Neural cell (in vitro differentiated cells): ENCODE data around the gene BNC2. TPM values are rescaled to one million over a fixed set of nuclear protein-coding genes. Genes with fewer than 3 reads are reported as not detected.

Source experiments
- H2AFZ ChIP-seq: fragments of 200-600, 300-800 bp; sonication (generic), shearing (Covaris generic); 2 replicates; pipeline ENCODE4 v1.6.0; 2014; ENCODE audit warnings: low read depth, mild to moderate bottlenecking, antibody characterized with exemption, low read length, moderate library complexity
- H3F3A ChIP-seq: fragments of 200-600 bp; shearing (Covaris generic); 2 replicates; pipeline ENCODE4 v1.6.1; 2016; ENCODE audit warnings: mild to moderate bottlenecking, moderate library complexity, mixed read lengths, antibody characterized with exemption, low read length; ENCODE audit not compliant: insufficient read depth, poor library complexity, severe bottlenecking
- H3K27ac ChIP-seq: fragments of 200-600, 300-800 bp; sonication (generic), shearing (Covaris generic); 2 replicates; pipeline ENCODE4 v1.5.1; 2014; ENCODE audit warnings: mild to moderate bottlenecking, low read length, moderate library complexity
- H3K27me3 ChIP-seq: fragments of 300-800, 200-600 bp; sonication (generic), shearing (Covaris generic); 2 replicates; pipeline ENCODE4 v1.6.0; 2014; ENCODE audit warnings: mild to moderate bottlenecking, low read depth, low read length, moderate library complexity; ENCODE audit not compliant: insufficient read depth
- H3K36me3 ChIP-seq: fragments of 300-800, 200-600 bp; sonication (generic), shearing (Covaris generic); 2 replicates; pipeline ENCODE4 v1.5.1; 2014; ENCODE audit warnings: mild to moderate bottlenecking, antibody characterized with exemption, low read length, moderate library complexity; ENCODE audit not compliant: insufficient read depth
- H3K4me2 ChIP-seq: fragments of 300-800, 200-600 bp; sonication (generic), shearing (Covaris generic); 2 replicates; pipeline ENCODE4 v1.6.0; 2014; ENCODE audit warnings: mild to moderate bottlenecking, low read length
- H3K4me3 ChIP-seq: fragments of 300-800, 200-600 bp; sonication (generic), shearing (Covaris generic); 2 replicates; pipeline ENCODE4 v1.5.1; 2014; ENCODE audit warnings: mild to moderate bottlenecking, low read length, moderate library complexity
- H3K79me2 ChIP-seq: fragments of 200-600 bp; shearing (Covaris generic); replicated peaks from 2 replicates; pipeline ENCODE4 v1.6.0; 2014; ENCODE audit warnings: mild to moderate bottlenecking, low read length, moderate library complexity; ENCODE audit not compliant: insufficient read depth
- H3K9ac ChIP-seq: fragments of 300-800, 200-600 bp; sonication (generic), shearing (Covaris generic); 2 replicates; pipeline ENCODE4 v1.6.1; 2016; ENCODE audit warnings: mild to moderate bottlenecking, low read length, mixed read lengths
- H3K9me2 ChIP-seq: fragments of 200-600 bp; shearing (Covaris generic); 2 replicates; pipeline ENCODE4 v1.6.1; 2016; ENCODE audit warnings: mild to moderate bottlenecking, low read length, mixed read lengths; ENCODE audit not compliant: insufficient read depth
- H3K9me3 ChIP-seq: fragments of 200-600, 300-800 bp; sonication (generic), shearing (Covaris generic); 2 replicates; pipeline ENCODE4 v1.6.1; 2016; ENCODE audit warnings: mild to moderate bottlenecking, mixed run types, low read length, moderate library complexity, mixed read lengths
- H4K20me1 ChIP-seq: fragments of 200-600 bp; shearing (Covaris generic); 2 replicates; pipeline ENCODE4 v1.6.1; 2016; ENCODE audit warnings: mild to moderate bottlenecking, mixed run types; ENCODE audit not compliant: insufficient read depth
- EP300 ChIP-seq: fragments of 450-650 bp; conservative IDR thresholded peaks from 2 replicates; pipeline ENCODE4 v1.6.1; 2014; ENCODE audit warnings: antibody characterized with exemption, mild to moderate bottlenecking, moderate library complexity; ENCODE audit not compliant: poor library complexity, severe bottlenecking
- EZH2 ChIP-seq: fragments of 200-600, 300-800 bp; shearing (Covaris generic), sonication (generic); IDR thresholded peaks from 2 replicates; pipeline ENCODE4 v1.6.1; 2014; ENCODE audit warnings: antibody characterized with exemption, low read length, borderline replicate concordance, mild to moderate bottlenecking; ENCODE audit not compliant: insufficient read depth, poor library complexity, severe bottlenecking
- MXI1 ChIP-seq: fragments of 450-650 bp; conservative IDR thresholded peaks from 2 replicates; pipeline ENCODE4 v1.6.1; 2014; ENCODE audit warnings: antibody characterized with exemption, mild to moderate bottlenecking; ENCODE audit not compliant: poor library complexity, severe bottlenecking
- RAD21 ChIP-seq: fragments of 450-650 bp; conservative IDR thresholded peaks from 2 replicates; pipeline ENCODE4 v1.6.1; 2014; ENCODE audit warnings: antibody characterized with exemption, mild to moderate bottlenecking, moderate library complexity
- SMC3 ChIP-seq: fragments of 450-650 bp; conservative IDR thresholded peaks from 2 replicates; pipeline ENCODE4 v1.6.1; 2014; ENCODE audit warnings: antibody characterized with exemption, mild to moderate bottlenecking, moderate library complexity; ENCODE audit not compliant: poor library complexity
- TAF1 ChIP-seq: IDR thresholded peaks from 2 replicates; pipeline ENCODE4 v1.6.1; 2012; ENCODE audit warnings: low read depth
- polyA plus RNA-seq: library from polyadenylated mRNA; depleted of rRNA; stranded (reverse); fragments of >200 nt; gene quantifications from 2 replicates; pipeline ENCODE4 v1.2.3, GENCODE V29; 2014
- TF ChIP-seq, protein P1 (sequence below): IDR thresholded peaks from 2 replicates; pipeline ENCODE4 v1.6.1; 2012; ENCODE audit warnings: borderline replicate concordance
- TF ChIP-seq, protein P2 (sequence below): fragments of 450-650 bp; IDR thresholded peaks from 2 replicates; pipeline ENCODE4 v1.5.1; 2014; ENCODE audit warnings: antibody characterized with exemption, mild to moderate bottlenecking, moderate library complexity; ENCODE audit not compliant: poor library complexity, severe bottlenecking

Gene BNC2
- polyA plus RNA-seq, 1 donor from 2014 or later: 1.3 TPM

DNA sequence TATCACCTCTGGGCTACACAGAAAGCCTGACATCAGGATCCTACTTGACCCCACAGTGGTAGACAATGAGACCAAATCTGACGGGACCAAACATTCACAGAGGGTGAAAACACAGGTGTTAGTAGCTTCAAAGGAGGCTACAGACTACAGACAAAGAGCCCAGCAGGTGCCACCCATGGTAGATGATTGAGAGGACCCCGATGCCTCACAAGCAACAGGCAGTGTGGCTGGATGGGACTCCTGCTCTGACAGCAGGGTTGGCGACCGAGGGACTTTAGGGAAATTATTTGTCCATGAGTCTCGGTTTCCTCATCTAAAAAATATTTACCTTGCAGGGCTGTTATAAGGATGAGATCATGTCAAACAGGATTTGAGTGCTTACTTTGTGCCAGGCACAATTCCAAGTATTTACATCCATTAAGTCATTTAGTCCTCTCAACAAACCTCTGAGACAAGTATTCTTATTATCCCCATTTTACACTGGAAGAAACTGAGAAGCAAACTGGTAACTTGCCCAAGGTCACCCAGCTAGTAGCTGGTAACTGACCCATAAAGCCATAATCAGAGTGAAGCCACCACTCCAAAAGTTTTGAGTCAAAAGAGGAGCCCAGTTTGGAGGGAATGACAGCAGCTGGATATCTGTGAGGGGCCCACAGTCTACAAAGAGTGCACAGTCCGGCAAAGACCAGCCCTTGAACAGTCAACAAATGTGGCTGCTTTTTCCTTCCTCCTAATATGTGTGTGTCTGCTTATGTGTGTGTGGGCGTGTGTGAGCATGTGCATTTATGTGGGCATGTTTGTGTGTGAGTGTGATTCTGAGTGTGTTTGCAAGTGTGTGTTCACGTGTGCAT is 502.0 kb downstream of the BNC2 start:
- TF ChIP-seq, protein P1, sequence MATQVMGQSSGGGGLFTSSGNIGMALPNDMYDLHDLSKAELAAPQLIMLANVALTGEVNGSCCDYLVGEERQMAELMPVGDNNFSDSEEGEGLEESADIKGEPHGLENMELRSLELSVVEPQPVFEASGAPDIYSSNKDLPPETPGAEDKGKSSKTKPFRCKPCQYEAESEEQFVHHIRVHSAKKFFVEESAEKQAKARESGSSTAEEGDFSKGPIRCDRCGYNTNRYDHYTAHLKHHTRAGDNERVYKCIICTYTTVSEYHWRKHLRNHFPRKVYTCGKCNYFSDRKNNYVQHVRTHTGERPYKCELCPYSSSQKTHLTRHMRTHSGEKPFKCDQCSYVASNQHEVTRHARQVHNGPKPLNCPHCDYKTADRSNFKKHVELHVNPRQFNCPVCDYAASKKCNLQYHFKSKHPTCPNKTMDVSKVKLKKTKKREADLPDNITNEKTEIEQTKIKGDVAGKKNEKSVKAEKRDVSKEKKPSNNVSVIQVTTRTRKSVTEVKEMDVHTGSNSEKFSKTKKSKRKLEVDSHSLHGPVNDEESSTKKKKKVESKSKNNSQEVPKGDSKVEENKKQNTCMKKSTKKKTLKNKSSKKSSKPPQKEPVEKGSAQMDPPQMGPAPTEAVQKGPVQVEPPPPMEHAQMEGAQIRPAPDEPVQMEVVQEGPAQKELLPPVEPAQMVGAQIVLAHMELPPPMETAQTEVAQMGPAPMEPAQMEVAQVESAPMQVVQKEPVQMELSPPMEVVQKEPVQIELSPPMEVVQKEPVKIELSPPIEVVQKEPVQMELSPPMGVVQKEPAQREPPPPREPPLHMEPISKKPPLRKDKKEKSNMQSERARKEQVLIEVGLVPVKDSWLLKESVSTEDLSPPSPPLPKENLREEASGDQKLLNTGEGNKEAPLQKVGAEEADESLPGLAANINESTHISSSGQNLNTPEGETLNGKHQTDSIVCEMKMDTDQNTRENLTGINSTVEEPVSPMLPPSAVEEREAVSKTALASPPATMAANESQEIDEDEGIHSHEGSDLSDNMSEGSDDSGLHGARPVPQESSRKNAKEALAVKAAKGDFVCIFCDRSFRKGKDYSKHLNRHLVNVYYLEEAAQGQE: no peak
- TF ChIP-seq EP300 (no peak), MXI1 (no peak)
- H3F3A ChIP-seq: no peaks in the 10 kb centered on the region
- H3K4me2 ChIP-seq: no peak overlapping the region
- H3K27ac ChIP-seq: no peak overlapping the region
- H3K27me3 ChIP-seq: no peaks in the 10 kb centered on the region
- no peaks in the 10 kb centered on the region for H3K79me2 ChIP-seq
- no peak overlapping the region for H3K4me3 ChIP-seq
- H3K9ac ChIP-seq: no peak overlapping the region
- H3K9me3 ChIP-seq: no peaks in the 10 kb centered on the region
- no peaks in the 10 kb centered on the region for H4K20me1 ChIP-seq
- H2AFZ ChIP-seq: no peak overlapping the region
- H3K9me2 ChIP-seq: no peaks in the 10 kb centered on the region
- no peaks in the 10 kb centered on the region for H3K36me3 ChIP-seq

DNA sequence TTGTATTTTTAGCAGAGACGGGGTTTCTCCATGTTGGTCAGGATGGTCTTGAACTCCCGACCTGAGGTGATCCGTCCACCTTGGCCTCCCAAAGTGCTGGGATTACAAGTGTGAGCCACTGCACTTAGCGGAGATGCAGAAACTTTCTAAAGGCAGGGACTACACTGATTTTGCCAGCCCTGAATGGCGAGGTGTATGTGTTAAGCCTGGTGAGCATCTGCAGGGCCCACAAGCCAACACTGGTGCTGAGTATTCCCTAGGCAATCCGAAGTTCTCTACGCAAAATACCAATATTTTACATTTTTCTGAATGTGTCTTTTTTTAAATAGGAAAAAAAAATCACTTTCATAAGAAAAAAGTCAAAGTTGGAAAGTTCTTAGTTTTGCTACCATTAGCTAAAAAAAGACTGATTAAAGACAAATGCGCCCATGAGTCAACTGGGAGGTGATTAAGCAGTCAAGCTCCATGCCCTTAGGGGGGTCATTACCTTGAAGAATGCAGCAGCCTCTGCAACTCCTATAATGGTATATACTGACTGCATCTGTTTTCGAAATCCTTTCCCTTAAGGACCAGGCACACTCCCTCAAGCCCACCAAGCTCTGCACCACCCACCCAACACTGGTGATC is 502.8 kb downstream of the BNC2 start:
- no peaks in the 10 kb centered on the region for H3K27me3 ChIP-seq
- H3K9me2 ChIP-seq: no peaks in the 10 kb centered on the region
- no peak for TF ChIP-seq RAD21
- no peak for TF ChIP-seq MXI1
- TF ChIP-seq, protein P2, sequence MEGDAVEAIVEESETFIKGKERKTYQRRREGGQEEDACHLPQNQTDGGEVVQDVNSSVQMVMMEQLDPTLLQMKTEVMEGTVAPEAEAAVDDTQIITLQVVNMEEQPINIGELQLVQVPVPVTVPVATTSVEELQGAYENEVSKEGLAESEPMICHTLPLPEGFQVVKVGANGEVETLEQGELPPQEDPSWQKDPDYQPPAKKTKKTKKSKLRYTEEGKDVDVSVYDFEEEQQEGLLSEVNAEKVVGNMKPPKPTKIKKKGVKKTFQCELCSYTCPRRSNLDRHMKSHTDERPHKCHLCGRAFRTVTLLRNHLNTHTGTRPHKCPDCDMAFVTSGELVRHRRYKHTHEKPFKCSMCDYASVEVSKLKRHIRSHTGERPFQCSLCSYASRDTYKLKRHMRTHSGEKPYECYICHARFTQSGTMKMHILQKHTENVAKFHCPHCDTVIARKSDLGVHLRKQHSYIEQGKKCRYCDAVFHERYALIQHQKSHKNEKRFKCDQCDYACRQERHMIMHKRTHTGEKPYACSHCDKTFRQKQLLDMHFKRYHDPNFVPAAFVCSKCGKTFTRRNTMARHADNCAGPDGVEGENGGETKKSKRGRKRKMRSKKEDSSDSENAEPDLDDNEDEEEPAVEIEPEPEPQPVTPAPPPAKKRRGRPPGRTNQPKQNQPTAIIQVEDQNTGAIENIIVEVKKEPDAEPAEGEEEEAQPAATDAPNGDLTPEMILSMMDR: no peak
- no peak for TF ChIP-seq EP300
- TF ChIP-seq EZH2: no peak
- TF ChIP-seq SMC3: no peak
- TF ChIP-seq, protein P1: no peak
- TF ChIP-seq TAF1: no peak
- H3K4me3 ChIP-seq: no peak overlapping the region
- H3K79me2 ChIP-seq: no peaks in the 10 kb centered on the region
- H4K20me1 ChIP-seq: no peaks in the 10 kb centered on the region
- no peaks in the 10 kb centered on the region for H3K9me3 ChIP-seq
- no peak overlapping the region for H2AFZ ChIP-seq
- H3K36me3 ChIP-seq: no peaks in the 10 kb centered on the region
- H3F3A ChIP-seq: no peaks in the 10 kb centered on the region
- H3K4me2 ChIP-seq: no peak overlapping the region
- H3K9ac ChIP-seq: no peak overlapping the region
- H3K27ac ChIP-seq: no peak overlapping the region
